ENCODE results near the gene MS4A6A. TPM values are rescaled to one million over a fixed set of nuclear protein-coding genes. Genes with fewer than 3 reads are reported as not detected.

MS4A6A gene
- total and polyA plus RNA-seq, 9 of the 15 experiments (the other 6 are each of a cell fraction or from before 2014, with no cell fraction given) = 0.57 to 9.5 (median 4.2) TPM

- Histone ChIP-seq H3K4me2 (ENCODE audit: insufficient read depth, low read length) (no peak overlapping the region), H3K27ac (ENCODE audit: extremely low read depth, low read depth, low read length) (no peak overlapping the region), H3K4me3 (no peak overlapping the region), H3K9me3 (replicated peaks; ENCODE audit: control insufficient read depth, insufficient read depth, low read depth, low read length) (peaks cover 18% of the 10 kb centered on the region), H2AFZ (ENCODE audit: low read depth, low read length) (no peak overlapping the region), H3K4me1 (replicated peaks in 1 of 2; ENCODE audit: control insufficient read depth in 2 of 2, insufficient read depth in 2 of 2, low read length in 2 of 2) (peaks cover 0 to 11% of the 10 kb centered on the region in 2 experiments; a peak in 2 of 5 replicates), H3K9ac (ENCODE audit: insufficient read depth in 1 of 2, low read depth in 2 of 2, low read length in 2 of 2) (no peak overlapping the region), H3K27me3 (ENCODE audit: control insufficient read depth in 2 of 2, insufficient read depth in 2 of 2, low read length in 2 of 2) (no peaks in the 10 kb centered on the region), H4K20me1 (replicated peaks; ENCODE audit: control insufficient read depth, insufficient read depth, low read length) (no peaks in the 10 kb centered on the region), H3K36me3 (ENCODE audit: control insufficient read depth, insufficient read depth, low read length) (no peaks in the 10 kb centered on the region), H3K9me1 (ENCODE audit: control insufficient read depth, insufficient read depth, low read length) (no peaks in the 10 kb centered on the region), H3K79me2 (ENCODE audit: control insufficient read depth, insufficient read depth, low read length) (no peaks in the 10 kb centered on the region)
- intact Hi-C loops (cut with micrococcal nuclease) (loop anchor here (5.0 kb wide), 1 partner anchor 120 kb away; no protein-coding TSS in a partner anchor), in situ Hi-C loops (cut with MboI) (loop anchor here (5.0 kb wide), 1 partner anchor 310 kb away; no protein-coding TSS in a partner anchor)
- DNase-seq (ENCODE audit: extremely low read depth in 1 of 4, low spot score in 3 of 4) (no peak), FAIRE-seq (no peak), ATAC-seq (no peak)
- 69% methylated on average over 3 of the region's 3 CpGs for WGBS (ENCODE audit: insufficient coverage, low coverage, missing lambda C conversion rate)
- TF ChIP-seq TFE3 (CRISPR knock-in tag; IDR thresholded peaks at IDR 0.05) (peak; percentile 66), PHF8 (IDR thresholded peaks at IDR 0.05; ENCODE audit: borderline replicate concordance, low read length) (no peak)
- ChIA-PET CTCF (ENCODE audit: low intra/inter-chr PET ratio) (no interaction called here), POLR2A (no interaction called here)
- no TSS peak for BruUV-seq (replicated peaks)
Measured at GRCh38 chr11:60131912-60132311, 51.0 kb downstream of the MS4A6A start.

- peak; percentile 34 to 84 (median 53) for DNase-seq (ENCODE audit: extremely low read depth in 1 of 4, low spot score in 3 of 4)
- in situ Hi-C loops (cut with MboI) = loop anchor here (5.0 kb wide), 1 partner anchor 308 kb away; no protein-coding TSS in a partner anchor
- 0 out of 6 replicates have a peak, but pooled peaks of 1 of the 3 experiments have one; percentile 43 for TF ChIP-seq ZBTB11 (CRISPR knock-in tag; IDR thresholded peaks at IDR 0.05)
- TF ChIP-seq TCF7 (IDR thresholded peaks at IDR 0.05; ENCODE audit: borderline replicate concordance) = no peak
- no peak for TF ChIP-seq ZNF445 (CRISPR knock-in tag; IDR thresholded peaks at IDR 0.05; ENCODE audit: low read depth)
- peak; percentile 85 for TF ChIP-seq ARID2 (IDR thresholded peaks at IDR 0.05)
- TF ChIP-seq KHSRP (IDR thresholded peaks at IDR 0.05) = no peak
- no peak for TF ChIP-seq RB1 (IDR thresholded peaks at IDR 0.05; ENCODE audit: low read depth)
- TF ChIP-seq RFX7 (CRISPR knock-in tag; IDR thresholded peaks at IDR 0.05) = no peak
Measured at GRCh38 chr11:60130496-60130895, 52.4 kb downstream of the MS4A6A start.

More at GRCh38 chr11:60130496-60130895, 52.4 kb downstream of the MS4A6A start:
- H3K4me2 ChIP-seq (ENCODE audit: insufficient read depth, low read length) = no peak overlapping the region
- no peaks in the 10 kb centered on the region for H3K36me3 ChIP-seq (ENCODE audit: control insufficient read depth, insufficient read depth, low read length)
- H3K9me3 ChIP-seq (replicated peaks; ENCODE audit: control insufficient read depth, insufficient read depth, low read depth, low read length) = peaks cover 19% of the 10 kb centered on the region
- H3K9me1 ChIP-seq (ENCODE audit: control insufficient read depth, insufficient read depth, low read length) = no peaks in the 10 kb centered on the region
- BruUV-seq (replicated peaks) = no TSS peak
- no peaks in the 10 kb centered on the region for H3K27me3 ChIP-seq (ENCODE audit: control insufficient read depth in 2 of 2, insufficient read depth in 2 of 2, low read length in 2 of 2)
- CTCF ChIA-PET (ENCODE audit: low intra/inter-chr PET ratio) = interaction anchor here (0.6 to 2.0 kb wide), 2 partner anchors 307 to 356 kb away, joined by 6 to 16 read pairs; no protein-coding TSS in a partner anchor
- H3K27ac ChIP-seq (ENCODE audit: extremely low read depth, low read depth, low read length) = no peak overlapping the region
- peak; percentile 98 for ATAC-seq
- H3K79me2 ChIP-seq (ENCODE audit: control insufficient read depth, insufficient read depth, low read length) = no peaks in the 10 kb centered on the region
- peaks cover 0 to 12% of the 10 kb centered on the region in 2 experiments; a peak in 2 of 5 replicates for H3K4me1 ChIP-seq (replicated peaks in 1 of 2; ENCODE audit: control insufficient read depth in 2 of 2, insufficient read depth in 2 of 2, low read length in 2 of 2)
- 0 out of 2 replicates have a peak overlapping the region, but pooled peaks have one; percentile 7 for H2AFZ ChIP-seq (ENCODE audit: low read depth, low read length)
- no peaks in the 10 kb centered on the region for H4K20me1 ChIP-seq (replicated peaks; ENCODE audit: control insufficient read depth, insufficient read depth, low read length)
- H3K4me3 ChIP-seq = no peak overlapping the region
- H3K9ac ChIP-seq (ENCODE audit: insufficient read depth in 1 of 2, low read depth in 2 of 2, low read length in 2 of 2) = no peak overlapping the region
- FAIRE-seq = peak; percentile 93
- intact Hi-C loops (cut with micrococcal nuclease) = loop anchor here (1.0 to 5.0 kb wide), 6 partner anchors 10 to 376 kb away; no protein-coding TSS in a partner anchor
- POLR2A ChIA-PET = no interaction called here

All from K562 (cell line).